ENCODE measurements around the gene RPL3.
A peak's percentile ranks its signal among the peaks of the same experiment; 100 is the strongest.
"Not testable (repeated sequence)": the region's sequence is repeated elsewhere in the genome, so short reads cannot be mapped to it uniquely, and the experiment has no call there.

The RPL3 gene

DNA sequence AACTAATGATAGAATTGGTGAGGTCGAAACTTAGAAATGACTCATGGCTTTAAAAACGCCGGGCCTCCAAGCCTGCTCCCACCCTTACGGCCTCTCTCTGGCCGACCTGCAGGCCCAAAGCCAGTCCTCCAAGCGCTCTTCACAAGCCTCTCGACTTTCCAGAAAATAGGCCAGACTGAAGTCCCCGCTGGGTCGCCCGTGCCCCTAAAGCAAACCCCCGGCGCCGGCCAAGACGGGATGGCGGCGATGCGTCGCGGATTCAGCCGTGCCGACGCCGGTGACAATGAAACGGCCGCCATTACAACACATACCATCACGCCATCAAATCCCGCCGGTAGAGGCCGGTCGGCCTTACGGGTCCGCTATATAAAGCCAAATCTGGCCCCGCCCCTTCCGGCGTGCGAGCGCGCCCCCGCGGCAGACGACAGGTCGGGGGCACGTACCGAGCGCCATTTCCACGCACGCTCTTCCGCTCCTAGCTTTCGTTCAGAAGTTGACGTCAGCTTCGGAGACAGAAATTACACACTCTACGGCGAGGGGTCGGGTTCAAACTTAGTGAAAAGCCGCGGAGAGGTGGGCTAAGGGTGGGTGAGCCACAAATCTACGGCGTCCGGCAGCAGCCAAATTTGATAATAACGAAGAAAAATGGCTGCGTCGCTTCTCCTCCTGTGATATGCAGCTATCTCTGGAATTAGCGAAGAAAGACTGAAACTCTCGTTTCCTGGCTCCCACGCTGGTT, at the start of gene RPL3:
RPL3 (minus strand) TSS at position 340 of the 739 bp plus-strand sequence; CDS start at position 314, 26 bp downstream.
- peak; percentile 98 for DNase-seq

DNA sequence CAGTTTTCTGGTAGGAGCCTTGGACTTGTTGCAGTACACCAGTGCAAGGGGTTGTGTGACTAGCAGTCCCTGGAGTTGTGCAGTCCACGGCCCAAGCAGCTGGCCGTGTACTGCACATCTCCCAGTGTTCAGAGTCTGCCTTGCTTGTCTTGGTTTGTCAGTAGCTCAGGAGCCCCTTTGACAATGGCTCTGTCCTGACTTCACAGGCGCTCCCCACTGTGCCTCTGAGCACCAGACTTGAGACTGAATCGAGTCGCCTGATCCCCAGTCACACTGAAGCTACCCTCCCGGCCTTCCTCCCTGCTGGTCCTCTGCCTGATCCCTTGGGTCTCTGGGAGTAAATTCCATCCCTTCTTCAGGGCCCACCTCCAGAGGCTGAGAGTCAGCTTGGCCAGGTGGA, 49.8 kb upstream of the RPL3 start:
- DNase-seq = no peak

DNA sequence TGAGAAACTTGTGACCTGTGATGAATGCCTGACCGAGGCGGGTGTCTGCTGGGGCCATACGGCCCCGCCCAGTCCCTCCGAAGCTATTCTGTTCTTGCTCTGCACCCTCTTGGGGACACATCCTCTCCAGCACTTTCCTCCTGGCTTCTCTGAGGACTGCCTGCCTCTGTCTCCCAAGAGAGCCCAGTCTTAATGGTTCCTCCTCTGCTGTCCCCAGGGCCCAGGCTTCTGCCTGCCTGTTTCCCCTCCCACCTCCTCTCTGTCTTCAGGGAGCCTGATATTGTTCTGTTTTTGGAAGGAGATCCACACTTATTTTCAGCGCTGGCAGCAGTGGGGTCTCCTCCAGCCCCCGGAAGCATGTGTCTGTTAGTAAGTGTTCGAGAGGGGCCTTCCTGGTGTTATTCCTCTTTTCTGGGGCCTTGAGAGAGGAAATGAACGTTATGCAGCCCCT, 49.1 kb upstream of the RPL3 start:
- DNase-seq = no peak

DNA sequence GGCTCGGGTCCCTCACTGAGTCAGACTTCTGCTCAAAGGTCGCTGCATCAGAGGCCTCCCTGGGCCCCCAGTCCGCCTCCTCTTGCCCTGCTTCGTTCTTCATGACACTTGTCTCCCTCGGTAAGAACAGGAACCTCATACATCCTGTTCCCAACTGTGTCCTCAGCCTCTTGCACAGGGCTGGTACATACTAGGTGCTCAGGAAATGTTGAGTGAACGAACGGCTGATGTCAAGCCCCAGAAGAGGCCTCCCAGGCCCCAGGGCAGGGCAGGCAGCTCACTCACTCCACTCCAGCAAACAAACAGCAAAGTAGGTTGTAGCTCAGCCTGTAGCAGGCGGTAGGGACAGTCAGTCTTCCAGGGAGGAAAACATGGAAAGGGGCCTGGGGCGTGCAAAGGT, 47.6 kb upstream of the RPL3 start:
- no peak for DNase-seq

DNA sequence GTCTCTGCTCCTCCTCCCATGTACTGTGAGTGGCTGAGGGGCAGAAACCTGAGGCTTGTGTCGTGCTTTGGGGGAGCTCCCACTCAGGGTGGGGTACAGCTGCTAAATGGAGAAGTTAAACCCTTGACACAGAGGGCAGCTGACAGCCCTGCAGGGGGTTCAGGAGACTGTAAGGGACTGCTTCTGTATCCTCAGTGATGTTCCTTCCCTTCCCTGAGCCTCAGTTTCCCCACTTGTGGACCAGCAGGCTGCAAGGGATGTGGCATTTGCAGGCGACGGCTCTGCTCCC, 46.0 kb upstream of the RPL3 start:
- DNase-seq = no peak

DNA sequence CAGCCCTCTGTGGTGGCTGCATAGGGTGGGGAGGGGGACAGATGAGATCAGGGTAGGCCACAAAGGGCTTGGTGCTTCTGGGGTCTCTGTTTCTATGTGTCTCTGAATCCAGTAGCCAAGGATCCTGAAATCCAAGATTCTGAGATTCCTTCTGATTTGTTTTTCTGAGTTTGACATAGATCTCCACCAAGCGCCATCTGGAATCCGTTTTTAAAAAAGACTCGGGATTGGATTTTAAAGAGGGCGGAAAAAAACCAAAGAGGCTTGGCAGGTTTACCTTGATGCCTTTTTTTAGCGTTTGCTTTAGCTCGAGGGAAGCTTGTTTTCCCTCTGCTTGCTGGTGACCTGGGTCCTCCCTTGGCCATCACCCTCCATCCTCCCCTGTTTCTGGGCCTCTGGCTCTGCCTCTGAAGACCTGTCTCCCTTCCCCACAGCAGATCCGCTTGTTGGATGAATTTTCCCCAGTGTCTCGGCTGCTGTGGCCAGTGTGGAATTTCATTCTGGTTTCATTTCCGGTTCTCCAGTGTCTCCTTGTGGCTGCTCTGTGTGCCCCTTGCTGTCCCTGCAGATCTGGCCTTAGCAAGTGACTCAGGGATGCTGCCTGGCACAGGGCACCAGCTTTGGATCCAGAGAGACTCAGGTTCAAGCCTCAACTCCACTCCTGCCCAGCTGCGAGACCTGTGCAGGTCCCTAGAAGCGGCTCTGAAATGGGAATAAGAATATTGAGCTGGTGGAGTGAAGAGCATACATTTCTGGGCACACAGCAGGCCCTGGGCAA, 45.5 kb upstream of the RPL3 start:
- DNase-seq = no peak

DNA sequence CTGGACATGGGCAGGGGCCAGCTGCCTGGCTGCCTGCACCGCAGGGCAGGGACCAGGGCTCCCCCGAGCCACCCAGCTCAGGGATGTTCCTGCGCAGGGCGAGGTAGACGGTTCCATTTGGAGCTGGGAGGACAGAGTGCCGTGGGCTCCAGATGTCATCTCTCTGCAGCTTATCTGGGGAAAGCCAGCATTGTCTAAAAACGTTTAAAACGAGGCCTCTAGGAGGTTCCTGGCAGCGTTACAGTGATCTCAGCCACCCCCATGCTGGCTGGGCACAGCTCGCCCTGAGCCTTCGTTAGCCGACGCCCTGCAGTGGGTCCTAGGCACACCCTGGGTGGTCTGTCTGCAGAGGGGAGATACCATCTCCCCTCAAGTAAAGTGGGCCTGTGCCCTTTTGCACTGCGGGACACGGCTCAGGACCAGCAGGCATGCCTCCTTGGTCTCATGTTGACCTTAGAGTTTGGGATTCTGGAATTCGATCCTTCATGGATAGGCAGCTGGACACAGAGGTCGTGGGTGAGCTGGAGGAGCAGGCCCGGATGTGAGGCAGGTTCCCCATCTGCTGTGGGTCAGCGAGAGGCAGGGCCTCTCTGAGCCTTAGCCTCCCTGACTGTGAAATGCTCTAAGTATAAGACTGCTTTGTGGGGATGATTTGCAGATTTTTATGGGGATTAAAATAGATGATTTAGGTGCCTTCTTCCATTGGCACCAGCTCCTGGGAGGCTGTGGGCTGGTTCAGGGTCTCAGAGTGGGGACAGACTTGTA, 44.5 kb upstream of the RPL3 start:
- DNase-seq = no peak

DNA sequence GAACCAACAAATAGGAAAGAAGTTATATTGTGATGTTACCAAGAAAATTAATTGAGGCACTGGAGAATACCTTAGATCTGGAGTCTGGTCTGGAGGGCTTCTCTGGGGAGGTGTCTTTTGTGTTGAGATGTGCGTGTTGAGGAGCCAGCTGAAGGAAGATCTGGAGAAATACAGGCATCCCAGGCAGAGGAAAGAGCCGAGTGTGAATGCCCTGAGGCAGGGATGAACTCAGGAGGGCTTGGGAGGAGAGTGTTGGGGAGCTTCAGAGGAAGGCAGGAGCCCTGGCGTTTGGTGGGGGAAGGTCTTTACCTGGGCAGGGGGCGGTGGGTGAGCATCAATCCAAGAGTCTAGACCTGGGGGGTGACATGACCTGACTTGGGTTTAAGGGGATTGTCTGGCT, 43.5 kb upstream of the RPL3 start:
- DNase-seq = no peak

DNA sequence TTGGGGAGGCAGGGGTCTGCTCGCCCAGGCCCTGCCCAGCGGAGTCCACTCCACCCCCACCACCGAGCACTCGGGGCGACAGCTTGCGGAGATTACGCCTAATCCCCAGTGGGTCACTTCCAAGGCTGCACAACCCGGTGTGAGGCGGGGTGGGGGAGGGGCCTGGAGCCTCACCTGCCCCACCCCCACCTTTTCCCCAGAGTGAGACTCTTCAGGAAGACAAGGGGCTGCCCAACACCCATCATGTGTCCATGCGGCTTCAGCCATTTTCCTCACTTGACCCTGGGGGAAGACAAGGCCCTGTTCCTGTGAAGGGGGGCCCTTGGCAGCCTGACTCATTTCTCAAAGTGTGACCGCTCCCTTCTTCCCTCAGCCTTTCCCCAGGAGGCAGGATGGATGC, 42.8 kb upstream of the RPL3 start:
- no peak for DNase-seq

DNA sequence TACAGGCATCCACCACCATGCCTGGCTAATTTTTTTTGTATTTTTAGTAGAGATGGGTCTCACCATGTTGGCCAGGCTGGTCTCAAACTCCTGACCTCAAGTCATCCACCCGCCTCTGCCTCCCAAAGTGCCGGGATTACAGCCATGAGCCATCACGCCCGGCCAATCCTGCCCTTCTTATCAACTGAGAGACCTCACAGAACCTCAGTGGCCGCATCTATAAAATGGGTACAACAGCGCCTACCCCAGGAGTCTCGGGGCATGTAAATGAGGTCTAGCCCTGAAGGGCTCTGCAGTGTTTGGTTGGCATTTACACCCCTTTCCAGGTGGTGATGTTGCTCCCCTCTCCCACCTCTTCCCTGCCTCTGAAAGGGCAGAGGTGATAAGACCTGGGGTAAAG, 42.1 kb upstream of the RPL3 start:
- DNase-seq = no peak

DNA sequence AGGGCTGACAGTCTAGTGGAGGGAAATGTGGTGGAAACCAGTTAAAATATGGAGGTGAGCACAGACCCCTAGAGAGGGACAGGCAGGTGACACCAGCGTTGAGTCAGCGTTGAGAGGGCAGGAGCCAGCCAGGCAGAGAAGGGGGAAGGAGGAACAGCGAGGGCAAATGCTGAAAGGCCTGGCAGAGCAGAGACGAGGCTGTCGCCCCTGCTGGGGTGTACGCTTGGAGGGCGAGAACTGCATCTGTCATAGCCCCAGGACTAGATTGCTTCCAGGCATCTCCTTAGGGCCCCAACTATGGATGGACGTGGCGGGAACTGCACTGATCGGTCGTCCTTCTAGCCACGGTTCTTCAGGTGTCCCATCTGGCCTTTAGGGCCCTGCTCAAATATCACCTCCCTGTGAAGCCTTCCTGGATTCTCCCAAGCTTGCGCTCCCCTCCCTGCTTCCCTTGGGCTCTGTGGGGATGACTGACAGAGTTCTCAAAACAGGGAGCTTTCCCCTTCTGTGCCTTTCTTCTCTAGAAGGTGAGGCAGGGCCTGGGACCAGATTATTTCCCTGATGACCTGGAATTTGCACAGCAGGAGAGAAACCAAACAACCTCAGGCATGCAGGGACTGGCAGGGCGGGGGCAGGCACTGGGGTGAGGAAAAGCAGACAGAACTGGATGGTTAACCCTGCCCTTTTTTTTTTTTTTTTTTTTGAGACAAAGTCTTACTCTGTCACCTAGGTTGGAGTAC, 41.4 kb upstream of the RPL3 start:
- DNase-seq = no peak

DNA sequence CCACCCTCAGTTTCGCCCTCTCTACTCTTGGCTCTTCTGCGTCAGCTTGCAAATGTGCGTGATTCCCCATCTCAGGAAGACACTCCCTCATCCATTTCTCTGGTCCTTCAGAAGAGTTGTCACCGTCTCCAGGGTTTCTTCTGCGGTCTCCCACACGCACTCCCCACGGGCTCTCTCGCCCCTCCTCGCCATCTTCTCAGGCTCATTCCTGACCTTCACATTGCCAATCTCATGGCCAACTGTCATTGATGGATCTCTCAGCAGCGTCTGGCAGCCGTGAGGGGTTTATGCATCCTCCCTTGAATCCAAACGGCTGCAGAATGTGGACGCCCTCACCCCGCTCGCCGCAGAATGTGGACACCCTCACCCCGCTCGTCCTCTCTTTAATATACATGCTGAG, 40.8 kb upstream of the RPL3 start:
- DNase-seq = no peak

DNA sequence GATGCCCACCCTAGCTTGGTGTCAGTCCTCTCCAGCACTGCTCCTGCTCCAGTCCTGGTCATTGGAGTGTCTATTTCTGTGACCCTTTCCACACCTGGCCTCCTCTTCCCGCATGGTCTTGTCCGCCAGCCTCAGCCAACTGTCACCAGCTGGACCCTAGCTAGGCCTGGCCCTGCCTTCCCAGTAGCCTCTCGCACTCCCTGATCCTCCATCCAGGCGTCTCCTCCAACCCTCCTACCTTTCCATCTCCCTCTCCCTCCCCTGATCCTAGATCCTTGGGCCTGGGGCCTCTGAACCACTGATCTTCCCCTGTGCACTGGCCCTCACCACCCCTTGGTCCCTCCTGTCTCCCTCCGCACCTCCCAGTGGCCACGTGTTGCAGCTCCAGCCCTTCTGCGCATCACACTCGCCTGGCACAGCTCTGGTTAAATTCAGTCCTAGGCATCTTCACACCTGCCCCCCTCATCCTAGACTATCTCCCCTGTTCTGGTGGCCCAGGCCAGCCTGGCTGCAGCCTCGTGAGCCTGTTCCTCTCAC, 40.3 kb upstream of the RPL3 start:
- DNase-seq = no peak

DNA sequence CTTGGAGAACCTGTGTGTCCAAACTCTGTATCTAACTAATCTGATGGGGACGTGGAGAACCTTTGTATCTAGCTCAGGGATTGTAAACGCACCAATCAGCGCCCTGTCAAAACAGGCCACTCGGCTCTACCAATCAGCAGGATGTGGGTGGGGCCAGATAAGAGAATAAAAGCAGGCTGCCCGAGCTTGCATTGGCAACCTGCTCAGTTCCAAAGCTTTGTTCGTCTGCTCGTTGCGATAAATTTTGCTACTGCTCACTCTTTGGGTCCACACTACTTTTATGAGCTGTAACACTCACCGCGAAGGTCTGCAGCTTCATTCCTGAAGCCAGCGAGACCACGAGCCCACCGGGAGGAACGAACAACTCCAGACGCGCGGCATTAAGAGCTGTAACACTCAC, 38.8 kb upstream of the RPL3 start:
- not testable (repeated sequence) for DNase-seq

DNA sequence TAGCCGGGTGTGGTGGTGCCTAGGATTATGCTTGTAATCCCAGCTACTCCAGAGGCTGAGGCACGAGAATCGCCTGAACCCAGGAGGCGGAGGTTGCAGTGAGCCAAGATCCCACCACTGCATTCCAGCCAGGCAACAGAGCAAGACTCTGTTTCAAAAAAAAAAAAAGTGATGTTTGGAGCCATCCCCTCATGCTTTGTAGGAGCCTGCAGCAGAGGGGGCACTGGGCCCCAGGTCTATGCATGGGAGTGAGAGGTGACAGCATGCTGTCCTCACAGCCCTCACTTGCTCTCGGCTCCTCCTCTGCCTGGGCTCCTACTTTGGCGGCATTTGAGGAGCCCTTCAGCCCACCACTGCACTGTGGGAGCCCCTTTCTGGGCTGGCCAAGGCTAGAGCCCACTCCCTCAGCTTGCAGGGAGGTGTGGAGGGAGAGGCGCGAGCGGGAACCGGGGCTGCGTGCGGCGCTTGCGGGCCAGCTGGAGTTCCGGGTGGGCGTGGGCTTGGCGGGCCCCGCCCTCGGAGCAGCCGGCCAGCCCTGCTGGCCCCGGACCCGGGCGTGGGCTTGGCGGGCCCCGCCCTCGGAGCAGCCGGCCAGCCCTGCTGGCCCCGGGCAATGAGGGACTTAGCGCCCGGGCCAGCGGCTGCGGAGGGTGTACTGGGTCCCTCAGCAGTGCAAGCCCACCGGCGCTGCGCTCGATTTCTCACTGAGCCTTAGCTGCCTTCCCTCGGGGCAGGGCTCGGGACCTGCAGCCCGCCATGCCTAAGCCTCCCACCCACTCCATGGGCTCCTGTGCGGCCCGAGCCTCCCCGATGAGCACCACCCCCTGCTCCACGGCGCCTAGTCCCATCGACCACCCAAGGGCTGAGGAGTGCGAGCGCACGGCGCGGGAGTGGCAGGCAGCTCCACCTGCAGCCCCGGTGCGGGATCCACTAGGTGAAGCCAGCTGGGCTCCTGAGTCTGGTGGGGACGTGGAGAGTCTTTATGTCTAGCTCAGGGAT, 38.0 kb upstream of the RPL3 start:
- DNase-seq = not testable (repeated sequence)

DNA sequence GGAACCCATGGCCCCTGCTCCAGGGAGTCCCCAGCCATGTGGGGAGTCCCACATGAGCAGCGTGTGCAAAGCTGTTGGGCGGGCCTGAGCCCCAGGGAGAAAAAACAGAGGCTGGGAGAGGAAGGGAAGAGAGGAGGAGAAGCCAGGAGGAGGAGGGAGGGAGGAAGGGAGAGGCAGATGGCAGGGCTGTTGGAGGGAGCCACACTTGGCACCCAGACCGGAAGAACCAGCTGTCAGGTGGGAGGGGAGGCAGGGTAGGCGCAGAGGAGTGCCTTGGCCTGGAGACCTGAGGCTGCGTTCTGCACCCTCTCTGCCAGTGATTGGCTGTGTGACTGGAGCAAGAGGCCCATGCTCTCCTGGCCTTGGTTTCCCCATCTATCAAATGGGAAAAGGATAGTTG, 37.0 kb upstream of the RPL3 start:
- no peak for DNase-seq

DNA sequence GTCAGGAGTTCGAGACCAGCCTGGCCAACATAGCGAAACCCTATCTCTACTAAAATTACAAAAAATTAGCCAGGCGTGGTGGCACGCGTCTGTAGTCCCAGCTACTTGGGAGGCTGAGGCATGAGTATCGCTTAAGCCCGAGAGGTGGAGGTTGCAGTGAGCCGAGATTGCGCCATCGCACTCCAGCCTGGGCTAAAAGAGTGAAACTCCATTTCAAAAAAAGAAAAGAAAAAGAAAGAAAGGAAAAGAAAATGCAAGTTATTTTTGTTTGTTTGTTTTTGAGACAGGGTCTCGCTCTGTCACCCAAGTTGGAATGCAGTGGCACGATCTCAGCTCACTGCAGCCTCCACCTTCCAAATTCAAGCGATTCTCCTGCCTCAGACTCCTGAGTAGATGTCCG, 36.4 kb upstream of the RPL3 start:
- DNase-seq = not testable (repeated sequence)

DNA sequence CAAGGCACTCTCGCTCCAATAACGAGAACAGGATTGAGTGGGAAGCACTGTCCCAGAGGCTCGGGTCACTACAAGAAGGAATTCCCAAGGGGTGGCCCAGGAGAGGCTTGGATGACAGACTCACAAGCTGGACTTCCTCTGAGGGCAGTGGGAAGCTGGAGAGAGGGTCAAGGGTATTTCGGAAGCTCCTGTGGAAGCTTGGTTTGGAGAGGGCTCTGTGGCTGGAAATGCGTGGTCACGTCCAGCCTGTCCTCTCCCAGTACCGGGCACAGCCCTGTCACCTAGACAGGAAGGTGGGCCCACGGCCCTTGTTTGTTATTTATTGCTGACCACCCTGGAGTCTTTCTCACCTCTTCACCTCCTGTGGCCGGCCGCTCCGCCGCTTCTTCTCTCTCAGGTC, 35.7 kb upstream of the RPL3 start:
- DNase-seq = no peak

DNA sequence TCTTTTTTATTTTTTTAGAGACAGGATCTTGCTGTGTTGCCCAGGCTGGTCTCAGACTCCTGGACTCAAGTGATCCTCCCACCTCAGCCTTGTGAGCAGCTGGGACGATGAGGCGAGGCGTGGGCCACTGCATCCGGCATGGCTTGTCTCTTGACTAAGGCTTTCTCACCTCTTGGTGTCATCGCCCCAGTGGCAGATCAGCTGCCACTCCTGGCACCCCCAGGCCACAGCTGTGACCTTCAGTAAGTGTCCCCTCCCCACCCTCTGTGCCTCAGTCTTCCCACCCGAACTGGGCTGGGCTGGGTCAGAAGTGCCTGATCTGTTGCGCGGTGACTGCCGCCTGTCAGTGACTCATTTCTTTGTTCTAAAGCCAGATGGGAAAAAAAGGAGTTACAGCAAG, 33.9 kb upstream of the RPL3 start:
- DNase-seq = no peak

DNA sequence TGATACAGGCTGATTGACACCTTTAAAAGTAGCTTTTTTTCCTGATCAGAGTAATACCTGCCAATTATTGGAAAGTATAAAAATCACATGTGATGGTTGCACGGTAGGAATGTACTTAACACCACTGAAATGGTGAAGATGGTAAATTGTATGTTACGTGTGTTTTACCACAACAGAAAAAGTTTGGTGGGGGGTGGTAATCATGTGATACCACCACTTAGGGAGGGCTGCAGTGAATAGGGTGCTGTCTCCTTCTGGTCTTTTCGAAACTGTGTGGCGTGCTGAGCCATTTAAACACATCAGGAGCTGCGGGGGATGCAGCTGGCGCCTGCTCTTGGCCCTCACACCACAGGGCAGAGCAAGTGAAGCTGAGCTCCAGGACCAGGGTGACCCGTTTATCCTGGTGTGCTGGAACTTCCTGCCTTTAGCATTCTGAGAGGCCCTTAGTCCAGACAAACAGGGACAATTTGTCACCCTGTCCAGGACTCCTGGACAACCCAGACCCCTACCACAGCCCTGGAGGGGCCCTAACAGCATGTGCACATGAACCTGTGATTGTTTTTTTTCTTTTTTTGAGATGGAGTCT, 33.0 kb upstream of the RPL3 start:
- DNase-seq = no peak

DNA sequence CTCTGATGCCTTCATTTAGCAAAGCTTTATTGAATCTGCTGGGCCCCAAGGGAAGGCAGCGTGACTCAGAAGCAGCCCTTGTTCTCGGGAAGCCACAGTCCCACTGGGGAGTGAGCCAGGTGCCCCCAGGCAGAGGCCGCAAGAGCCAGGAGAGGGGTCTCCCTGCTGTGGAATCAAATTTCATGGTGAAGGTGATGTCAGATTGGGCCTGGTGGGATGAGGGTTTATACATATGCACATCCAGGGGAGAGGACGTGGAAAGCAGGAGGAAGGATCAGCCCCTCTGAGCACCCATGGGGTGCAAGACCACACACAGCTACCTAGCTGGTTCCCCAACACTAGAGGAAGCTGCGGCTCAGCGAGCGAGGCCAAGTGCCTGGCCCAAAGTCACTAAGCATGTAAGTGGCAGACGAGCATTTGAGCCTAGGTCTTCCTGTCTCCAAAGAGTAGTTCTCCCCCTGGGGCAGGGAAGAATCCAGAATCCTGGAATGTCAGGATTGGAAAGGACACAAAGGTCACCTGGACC, 32.3 kb upstream of the RPL3 start:
- DNase-seq = no peak
